ENCODE results near the gene SLC25A25.
A peak's percentile ranks its signal among the peaks of the same experiment; 100 is the strongest.

Gene SLC25A25

GRCh38 chr9:128125580-128126354 is 57.7 kb downstream of the SLC25A25 start:
- peaks cover 0 to 6% (median 0%) of the 10 kb centered on the region in 3 experiments for H3K27me3 ChIP-seq (ENCODE audit: control insufficient read depth in 3 of 3, insufficient read depth in 3 of 3, low read depth in 1 of 3, low read length in 3 of 3)
- no peak overlapping the region for H2BK15ac ChIP-seq (ENCODE audit: low read length)
- no peak overlapping the region for H3K4me2 ChIP-seq (ENCODE audit: insufficient read depth, low read length, poor library complexity, severe bottlenecking)
- H3K9me3 ChIP-seq (replicated peaks in 1 of 2; ENCODE audit: control insufficient read depth in 2 of 2, insufficient read depth in 1 of 2, low read depth in 1 of 2, low read length in 2 of 2): peaks cover 7% of the 10 kb centered on the region in 2 donors
- H3K18ac ChIP-seq (ENCODE audit: low read length): no peak overlapping the region
- no peak overlapping the region for H4K91ac ChIP-seq (ENCODE audit: low read depth, low read length, poor library complexity)
- H3K9ac ChIP-seq (ENCODE audit: low read depth, low read length, poor library complexity): no peak overlapping the region
- no peak for DNase-seq (ENCODE audit: low spot score)
- no peak overlapping the region for H2BK5ac ChIP-seq (ENCODE audit: low read length)
- WGBS, 2 donors (ENCODE audit: extremely low coverage in 2 of 2, insufficient read length in 2 of 2, insufficient replicate concordance in 1 of 2): no CpG with 5 or more reads among the region's 10 CpGs
- no peak overlapping the region for H3K14ac ChIP-seq (ENCODE audit: low read length)
- no peak overlapping the region for H2BK120ac ChIP-seq (ENCODE audit: low read depth, low read length)
- H2AFZ ChIP-seq (ENCODE audit: low read length): no peak overlapping the region
- H3K4ac ChIP-seq (ENCODE audit: low read length): no peak overlapping the region
- H3K36me3 ChIP-seq (replicated peaks in 1 of 2; ENCODE audit: control insufficient read depth in 2 of 2, insufficient read depth in 2 of 2, low read length in 2 of 2): peaks cover 20 to 46% of the 10 kb centered on the region in 2 donors
- peaks cover 11% of the 10 kb centered on the region for H3K79me1 ChIP-seq (ENCODE audit: low read depth, low read length)
- peak overlapping the region; percentile 55 for H3K23ac ChIP-seq (ENCODE audit: low read depth, low read length, poor library complexity)
- no peak overlapping the region for H4K8ac ChIP-seq (ENCODE audit: low read depth, low read length)
- H2AK5ac ChIP-seq (ENCODE audit: low read depth, low read length): peak overlapping the region; percentile 27
- H3K4me1 ChIP-seq (ENCODE audit: control insufficient read depth in 2 of 2, insufficient read depth in 1 of 2, low read depth in 1 of 2, low read length in 2 of 2): peaks cover 5 to 13% of the 10 kb centered on the region in 2 donors
- peak overlapping the region; percentile 5 to 20 for H3K4me3 ChIP-seq (ENCODE audit: low read length in 2 of 2)
- H2BK12ac ChIP-seq (ENCODE audit: low read length): no peak overlapping the region
- no peak overlapping the region for H3K27ac ChIP-seq (replicated peaks; ENCODE audit: low read length)

DNA sequence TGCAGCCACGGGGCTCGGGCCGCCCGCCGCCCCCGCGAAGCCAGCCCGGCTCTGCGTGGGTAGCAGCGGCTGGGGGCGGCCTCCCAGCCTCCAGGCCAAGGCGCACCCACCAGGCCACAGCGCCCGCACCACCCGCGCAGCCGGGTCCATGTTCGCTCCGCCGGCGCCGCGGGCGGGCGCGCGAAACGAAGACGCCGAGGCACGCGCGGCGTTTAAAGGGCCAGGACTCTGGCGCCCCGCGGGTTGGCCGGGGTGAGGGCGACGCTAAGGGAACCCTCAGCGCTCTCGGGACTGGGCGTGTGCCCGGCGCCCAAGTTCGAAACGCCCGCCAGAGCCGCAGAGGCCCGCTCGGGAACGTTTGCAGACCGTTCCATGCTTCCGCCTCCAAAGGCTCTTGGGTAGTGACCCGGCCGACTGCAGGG is 59.5 kb downstream of the SLC25A25 start, which contains the start of gene PTGES2:
TSS of gene PTGES2 (minus strand) at position 162 of the 422 bp plus-strand sequence. CDS start at position 150, 12 bp downstream.
- peak within 1 kb of the TSS; percentile 72 for H2BK120ac ChIP-seq (ENCODE audit: low read depth, low read length)
- peak within 1 kb of the TSS; percentile 92 for H2AK5ac ChIP-seq (ENCODE audit: low read depth, low read length)
- H3K27ac ChIP-seq (replicated peaks; ENCODE audit: low read length): peak within 1 kb of the TSS; percentile 85
- peak within 1 kb of the TSS; percentile 99 for H3K14ac ChIP-seq (ENCODE audit: low read length)
- H3K4me3 ChIP-seq (ENCODE audit: low read length in 2 of 2): peak within 1 kb of the TSS; percentile 90 to 100
- peak within 1 kb of the TSS; percentile 99 for H3K18ac ChIP-seq (ENCODE audit: low read length)
- H3K27me3 ChIP-seq (ENCODE audit: control insufficient read depth in 3 of 3, insufficient read depth in 3 of 3, low read depth in 1 of 3, low read length in 3 of 3): peaks cover 0 to 6% (median 0%) of the 10 kb centered on the region in 3 experiments
- H2BK12ac ChIP-seq (ENCODE audit: low read length): peak within 1 kb of the TSS; percentile 84
- peak within 1 kb of the TSS; percentile 37 for H3K4ac ChIP-seq (ENCODE audit: low read length)
- H4K91ac ChIP-seq (ENCODE audit: low read depth, low read length, poor library complexity): no peak within 1 kb of the TSS
- peak; percentile 76 for DNase-seq (ENCODE audit: low spot score)
- WGBS, 2 donors (ENCODE audit: extremely low coverage in 2 of 2, insufficient read length in 2 of 2, insufficient replicate concordance in 1 of 2): no CpG with 5 or more reads among the region's 56 CpGs
- peak within 1 kb of the TSS; percentile 91 for H3K4me2 ChIP-seq (ENCODE audit: insufficient read depth, low read length, poor library complexity, severe bottlenecking)
- peaks cover 5 to 20% of the 10 kb centered on the region in 2 donors for H3K4me1 ChIP-seq (ENCODE audit: control insufficient read depth in 2 of 2, insufficient read depth in 1 of 2, low read depth in 1 of 2, low read length in 2 of 2)
- peak within 1 kb of the TSS; percentile 97 for H3K9ac ChIP-seq (ENCODE audit: low read depth, low read length, poor library complexity)
- peak within 1 kb of the TSS; percentile 98 for H2BK5ac ChIP-seq (ENCODE audit: low read length)
- H3K23ac ChIP-seq (ENCODE audit: low read depth, low read length, poor library complexity): peak within 1 kb of the TSS; percentile 95
- peak within 1 kb of the TSS; percentile 100 for H2AFZ ChIP-seq (ENCODE audit: low read length)
- peaks cover 13 to 30% of the 10 kb centered on the region in 2 donors for H3K36me3 ChIP-seq (replicated peaks in 1 of 2; ENCODE audit: control insufficient read depth in 2 of 2, insufficient read depth in 2 of 2, low read length in 2 of 2)
- H4K8ac ChIP-seq (ENCODE audit: low read depth, low read length): peak within 1 kb of the TSS; percentile 87
- peaks cover 11% of the 10 kb centered on the region for H3K79me1 ChIP-seq (ENCODE audit: low read depth, low read length)
- H3K9me3 ChIP-seq (replicated peaks in 1 of 2; ENCODE audit: control insufficient read depth in 2 of 2, insufficient read depth in 1 of 2, low read depth in 1 of 2, low read length in 2 of 2): peaks cover 7% of the 10 kb centered on the region in 2 donors
- H2BK15ac ChIP-seq (ENCODE audit: low read length): peak within 1 kb of the TSS; percentile 96

DNA sequence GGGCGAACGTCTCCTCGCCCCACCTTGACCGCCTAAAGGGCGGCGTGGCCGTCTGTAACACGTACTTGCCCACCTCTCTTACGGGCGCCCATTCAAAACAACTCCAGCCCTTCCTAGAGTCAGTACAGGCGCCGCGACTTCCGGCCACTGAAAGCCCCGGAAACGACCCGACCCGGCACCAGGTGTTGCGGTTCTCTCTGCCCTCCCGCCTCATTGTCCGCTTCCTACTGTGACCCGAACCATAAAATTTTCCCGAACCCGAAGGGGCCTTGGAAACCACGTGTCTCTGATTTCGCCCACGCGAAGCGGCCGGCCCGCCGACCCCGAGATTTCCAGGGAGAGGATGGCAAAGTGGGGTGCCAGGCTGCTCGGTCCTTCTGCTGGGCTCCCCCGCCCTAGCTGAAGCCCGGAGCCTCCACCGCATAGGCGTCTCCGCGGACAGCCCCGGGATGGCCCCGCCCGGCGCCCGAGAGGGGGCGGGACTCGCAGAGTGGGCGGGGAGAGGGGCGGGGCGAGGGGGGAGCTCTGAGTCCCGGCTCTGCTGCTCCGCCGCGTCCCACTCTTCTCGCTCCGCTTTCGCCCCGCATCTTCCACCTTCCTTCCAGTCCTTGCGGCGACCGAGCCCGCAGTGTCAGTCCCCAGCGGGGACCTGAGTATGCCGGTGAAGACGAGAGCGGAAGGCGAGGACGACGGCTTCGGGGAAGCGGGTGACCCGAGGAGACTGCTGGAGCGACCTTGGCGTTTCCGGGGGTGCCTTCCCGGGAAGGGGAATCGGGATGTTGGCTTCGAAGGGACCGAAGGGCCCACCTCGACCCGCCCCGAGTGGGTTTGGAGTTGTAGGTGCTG is 60.2 kb downstream of the SLC25A25 start:
- Histone ChIP-seq H3K9ac (ENCODE audit: low read depth, low read length, poor library complexity) (peak overlapping the region; percentile 96), H3K4ac (ENCODE audit: low read length) (peak overlapping the region; percentile 37), H2BK12ac (ENCODE audit: low read length) (peak overlapping the region; percentile 84), H3K23ac (ENCODE audit: low read depth, low read length, poor library complexity) (peak overlapping the region; percentile 95), H3K4me1 (ENCODE audit: control insufficient read depth in 2 of 2, insufficient read depth in 1 of 2, low read depth in 1 of 2, low read length in 2 of 2) (peaks cover 5 to 22% of the 10 kb centered on the region in 2 donors), H3K14ac (ENCODE audit: low read length) (peak overlapping the region; percentile 99), H2BK5ac (ENCODE audit: low read length) (peak overlapping the region; percentile 98), H3K9me3 (replicated peaks in 1 of 2; ENCODE audit: control insufficient read depth in 2 of 2, insufficient read depth in 1 of 2, low read depth in 1 of 2, low read length in 2 of 2) (peaks cover 7% of the 10 kb centered on the region in 2 donors), H2AK5ac (ENCODE audit: low read depth, low read length) (peak overlapping the region; percentile 92), H4K8ac (ENCODE audit: low read depth, low read length) (no peak overlapping the region), H3K27ac (replicated peaks; ENCODE audit: low read length) (peak overlapping the region; percentile 85), H4K91ac (ENCODE audit: low read depth, low read length, poor library complexity) (no peak overlapping the region), H2AFZ (ENCODE audit: low read length) (peak overlapping the region; percentile 100), H3K18ac (ENCODE audit: low read length) (peak overlapping the region; percentile 99), H2BK15ac (ENCODE audit: low read length) (peak overlapping the region; percentile 96), H3K4me2 (ENCODE audit: insufficient read depth, low read length, poor library complexity, severe bottlenecking) (peak overlapping the region; percentile 91), H3K4me3 (ENCODE audit: low read length in 2 of 2) (peak overlapping the region; percentile 90 to 100), H3K79me1 (ENCODE audit: low read depth, low read length) (peaks cover 9% of the 10 kb centered on the region), H2BK120ac (ENCODE audit: low read depth, low read length) (peak overlapping the region; percentile 72), H3K27me3 (ENCODE audit: control insufficient read depth in 3 of 3, insufficient read depth in 3 of 3, low read depth in 1 of 3, low read length in 3 of 3) (peaks cover 0 to 6% (median 0%) of the 10 kb centered on the region in 3 experiments), H3K36me3 (replicated peaks in 1 of 2; ENCODE audit: control insufficient read depth in 2 of 2, insufficient read depth in 2 of 2, low read length in 2 of 2) (peaks cover 10 to 23% of the 10 kb centered on the region in 2 donors)
- peak; percentile 91 for DNase-seq (ENCODE audit: low spot score)
- WGBS, 2 donors (ENCODE audit: extremely low coverage in 2 of 2, insufficient read length in 2 of 2, insufficient replicate concordance in 1 of 2): no CpG with 5 or more reads among the region's 82 CpGs

Data from neuronal stem cell (in vitro differentiated cells).